ENCODE data around the gene FAM78A. TPM values are rescaled to one million over a fixed set of nuclear protein-coding genes. Genes with fewer than 3 reads are reported as not detected.
"Not testable (repeated sequence)": the region's sequence is repeated elsewhere in the genome, so short reads cannot be mapped to it uniquely, and the experiment has no call there.

FAM78A gene
- total RNA-seq, 1 experiment from 2014 or later, result 3.4 TPM

DNA sequence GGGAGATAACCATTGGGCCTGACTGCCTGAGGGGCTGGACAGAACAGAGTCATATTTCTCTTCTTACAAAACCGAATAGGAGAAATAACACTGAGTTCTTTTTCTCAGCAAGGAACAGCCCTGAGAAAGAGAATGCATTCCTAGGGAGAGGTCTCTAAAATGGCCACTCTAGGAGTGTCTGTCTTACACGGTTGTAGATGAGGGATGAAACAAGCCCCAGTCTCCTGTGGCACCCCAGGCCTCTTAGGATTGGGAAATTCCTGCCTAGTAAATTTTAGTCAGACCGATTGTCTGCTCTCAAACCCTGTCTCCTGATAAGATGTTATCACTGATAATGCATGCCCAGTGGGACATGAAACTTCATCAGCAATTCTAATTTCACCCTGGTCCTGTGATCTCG, 64.4 kb downstream of the FAM78A start:
- RAD21 ChIA-PET (ENCODE audit: low non-redundant PET in 1 of 2, low total read pairs in 2 of 2, uncharacterized antibody in 2 of 2, unreplicated experiment in 2 of 2); ATAC-seq; H3K79me2 ChIP-seq (ENCODE audit: insufficient read depth, low read length); H3K27me3 ChIP-seq (ENCODE audit: insufficient read depth, low read length); H3K36me3 ChIP-seq (ENCODE audit: control insufficient read depth in 1 of 2, insufficient read depth in 2 of 2, low read length in 2 of 2); H3K4me1 ChIP-seq (ENCODE audit: control insufficient read depth in 1 of 2, insufficient read depth in 2 of 2, low read length in 2 of 2); H3K4me2 ChIP-seq (ENCODE audit: low read length); H4K20me1 ChIP-seq (ENCODE audit: insufficient read depth); BruUV-seq (replicated peaks); DNase-seq (ENCODE audit: low read depth, low spot score); POLR2A ChIA-PET; H2AFZ ChIP-seq (ENCODE audit: low read depth, low read length, poor library complexity, severe bottlenecking); H3K9ac ChIP-seq (ENCODE audit: low read length); H3K9me3 ChIP-seq (ENCODE audit: control insufficient read depth in 1 of 2, insufficient read depth in 1 of 2, low read depth in 1 of 2, low read length in 2 of 2); H3K4me3 ChIP-seq (replicated peaks in 1 of 2; ENCODE audit: low read depth in 1 of 2, low read length in 2 of 2); CTCF ChIA-PET; intact Hi-C loops (cut with micrococcal nuclease); H3K27ac ChIP-seq (ENCODE audit: low read depth, low read length); H3K9me2 ChIP-seq (ENCODE audit: insufficient read depth): not testable (repeated sequence)

Other genes starting within 250 kb of the FAM78A start
- gene AIF1L, start 180.0 kb downstream of the FAM78A start, total RNA-seq (2021; ENCODE audit: unreplicated experiment), result 34.0 TPM
- gene NUP214, start 150.9 kb downstream of the FAM78A start, total RNA-seq (2021; ENCODE audit: unreplicated experiment), result 35.5 TPM
- gene PLPP7, start 13.2 kb upstream of the FAM78A start, total RNA-seq (2021; ENCODE audit: unreplicated experiment), result 0.37 TPM
- gene PRRC2B, start 117.6 kb upstream of the FAM78A start, total RNA-seq (2021; ENCODE audit: unreplicated experiment), result 170 TPM
- 21.4 TPM for gene POMT1, start 226.4 kb upstream of the FAM78A start, total RNA-seq (2021; ENCODE audit: unreplicated experiment)

All from HCT116 (cell line).